Neural progenitor cell (in vitro differentiated cells): ENCODE measurements around the gene NFATC2.

ENCODE experiments used
- EZH2 ChIP-seq: fragments of 200-600 bp; sonication (generic); IDR thresholded peaks from 2 replicates; pipeline ENCODE4 v1.6.1; 2017; ENCODE audit warnings: antibody characterized with exemption, mild to moderate bottlenecking, moderate library complexity
- EZH2phosphoT487 ChIP-seq: fragments of 200-600 bp; sonication (generic); IDR thresholded peaks from 2 replicates; pipeline ENCODE4 v1.6.1; 2017; ENCODE audit warnings: antibody characterized with exemption
- TF ChIP-seq, protein P1 (sequence below): fragments of 200-600 bp; sonication (generic); IDR thresholded peaks from 2 replicates; pipeline ENCODE4 v1.5.1; 2017; ENCODE audit warnings: antibody characterized with exemption, mild to moderate bottlenecking

DNA sequence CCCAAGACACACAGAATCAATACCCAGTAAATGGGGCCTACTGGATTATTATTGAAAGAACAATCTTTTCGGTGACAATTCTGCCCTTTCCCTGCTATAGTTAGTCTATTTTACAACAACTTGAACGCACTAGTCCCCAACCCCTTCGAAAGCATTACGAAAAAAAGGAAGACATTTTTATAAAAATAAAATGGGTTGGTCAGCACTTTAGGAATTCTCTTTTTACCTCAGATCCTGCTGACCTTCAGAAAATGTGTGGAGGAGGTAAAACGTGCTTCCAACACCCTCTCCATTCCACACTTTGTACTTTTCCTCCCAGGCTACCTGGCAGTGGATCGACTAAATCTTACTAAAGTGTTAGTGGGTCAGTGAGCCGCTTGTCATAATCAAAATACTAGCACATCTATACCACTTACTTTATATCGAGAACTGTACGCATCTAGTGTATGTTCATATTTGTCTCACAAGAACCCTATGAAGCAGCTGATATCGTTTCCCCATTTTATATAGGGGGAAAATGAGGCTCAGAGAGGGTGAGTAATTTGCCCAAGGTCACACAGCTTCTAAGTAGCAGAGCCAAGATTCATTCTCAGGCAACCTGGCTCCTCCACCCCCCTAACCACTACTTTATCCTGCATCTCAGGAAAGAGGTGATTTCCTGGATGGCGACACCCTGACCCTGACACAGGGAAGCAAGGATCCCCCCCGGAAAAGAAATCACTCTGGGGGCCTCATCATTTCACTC lies 10.6 kb downstream of the NFATC2 start:
- TF ChIP-seq, protein P1, sequence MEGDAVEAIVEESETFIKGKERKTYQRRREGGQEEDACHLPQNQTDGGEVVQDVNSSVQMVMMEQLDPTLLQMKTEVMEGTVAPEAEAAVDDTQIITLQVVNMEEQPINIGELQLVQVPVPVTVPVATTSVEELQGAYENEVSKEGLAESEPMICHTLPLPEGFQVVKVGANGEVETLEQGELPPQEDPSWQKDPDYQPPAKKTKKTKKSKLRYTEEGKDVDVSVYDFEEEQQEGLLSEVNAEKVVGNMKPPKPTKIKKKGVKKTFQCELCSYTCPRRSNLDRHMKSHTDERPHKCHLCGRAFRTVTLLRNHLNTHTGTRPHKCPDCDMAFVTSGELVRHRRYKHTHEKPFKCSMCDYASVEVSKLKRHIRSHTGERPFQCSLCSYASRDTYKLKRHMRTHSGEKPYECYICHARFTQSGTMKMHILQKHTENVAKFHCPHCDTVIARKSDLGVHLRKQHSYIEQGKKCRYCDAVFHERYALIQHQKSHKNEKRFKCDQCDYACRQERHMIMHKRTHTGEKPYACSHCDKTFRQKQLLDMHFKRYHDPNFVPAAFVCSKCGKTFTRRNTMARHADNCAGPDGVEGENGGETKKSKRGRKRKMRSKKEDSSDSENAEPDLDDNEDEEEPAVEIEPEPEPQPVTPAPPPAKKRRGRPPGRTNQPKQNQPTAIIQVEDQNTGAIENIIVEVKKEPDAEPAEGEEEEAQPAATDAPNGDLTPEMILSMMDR: no peak
- TF ChIP-seq EZH2: no peak
- TF ChIP-seq EZH2phosphoT487: no peak
